CD4-positive, CD25-positive, alpha-beta regulatory T cell (primary cell): ENCODE measurements around the gene IFITM5. TPM values are rescaled to one million over a fixed set of nuclear protein-coding genes. Genes with fewer than 3 reads are reported as not detected.

ENCODE experiments used
- ATAC-seq, 2 donors: fragments of 150-1000 bp; cut with Tn5 transposase; one replicate each; pipeline ENCODE4 v1.10.0; 2021; ENCODE audit warnings: low read depth in 2 of 2, moderate number of reproducible peaks in 2 of 2, moderate library complexity in 1 of 2
- DNase-seq, 3 donors: peaks; one replicate each; pipeline versions ENCODE4 v3.0.0 to v3.0.0-alpha.2; 2012 to 2022; ENCODE audit warnings: mixed read lengths in 1 of 3
- H3K27ac ChIP-seq: one replicate; pipeline ENCODE4 v1.7.0; 2013; ENCODE audit warnings: mild to moderate bottlenecking, low read length; ENCODE audit not compliant: insufficient read depth, poor library complexity, severe bottlenecking
- H3K27me3 ChIP-seq: one replicate; pipeline ENCODE4 v1.7.0; 2013; ENCODE audit warnings: low read length; ENCODE audit not compliant: control insufficient read depth, insufficient read depth
- H3K36me3 ChIP-seq: one replicate; pipeline ENCODE4 v1.7.0; 2013; ENCODE audit warnings: mild to moderate bottlenecking, low read length, moderate library complexity; ENCODE audit not compliant: control insufficient read depth, insufficient read depth
- H3K4me1 ChIP-seq: 2 replicates; pipeline ENCODE4 v1.7.0; 2013; ENCODE audit warnings: mild to moderate bottlenecking, low read length; ENCODE audit not compliant: insufficient read depth, control insufficient read depth, poor library complexity, severe bottlenecking
- H3K4me3 ChIP-seq: one replicate; pipeline ENCODE4 v1.7.0; 2013; ENCODE audit warnings: low read depth, mild to moderate bottlenecking, low read length, moderate library complexity
- H3K9me3 ChIP-seq, 2 experiments: 1 replicate in 1 of 2; 2 replicates in 1 of 2; pipeline ENCODE4 v1.7.0; 2013; ENCODE audit warnings: low read length in 2 of 2, mild to moderate bottlenecking in 1 of 2, moderate library complexity in 1 of 2; ENCODE audit not compliant: control insufficient read depth in 2 of 2
- H3K27ac Mint-ChIP-seq, 3 donors: one replicate each; pipeline ENCODE4 v1.8.0; 2020 to 2022; ENCODE audit warnings: mild to moderate bottlenecking in 3 of 3, mixed read lengths in 3 of 3, moderate library complexity in 2 of 3
- H3K27me3 Mint-ChIP-seq: one replicate; pipeline ENCODE4 v1.8.0; 2022; ENCODE audit warnings: mild to moderate bottlenecking, mixed read lengths
- H3K36me3 Mint-ChIP-seq: one replicate; pipeline ENCODE4 v1.8.0; 2020; ENCODE audit warnings: mixed read lengths
- H3K4me1 Mint-ChIP-seq, 4 donors: one replicate each; pipeline ENCODE4 v1.8.0; 2020 to 2022; ENCODE audit warnings: mixed read lengths in 4 of 4, mild to moderate bottlenecking in 1 of 4
- H3K4me3 Mint-ChIP-seq, 4 donors: one replicate each; pipeline ENCODE4 v1.8.0; 2020 to 2022; ENCODE audit warnings: mild to moderate bottlenecking in 4 of 4, mixed read lengths in 4 of 4, moderate library complexity in 3 of 4
- H3K9me3 Mint-ChIP-seq, 7 donors: one replicate each; pipeline ENCODE4 v1.8.0; 2020 to 2022; ENCODE audit warnings: mixed read lengths in 7 of 7, mild to moderate bottlenecking in 3 of 7, moderate library complexity in 2 of 7
- polyA plus RNA-seq, 4 donors: library from polyadenylated mRNA; unstranded; fragments of 300-500 nt; fragmentation: Illumina TruSeq; gene quantifications; one replicate each; pipeline ENCODE4 v1.2.3, GENCODE V29; 2021
- total RNA-seq: library from RNA; stranded (reverse); gene quantifications from one replicate; pipeline ENCODE4 v1.2.3, GENCODE V29; 2022

The IFITM5 gene
- total and polyA plus RNA-seq, 5 donors from 2014 or later: not detected

DNA sequence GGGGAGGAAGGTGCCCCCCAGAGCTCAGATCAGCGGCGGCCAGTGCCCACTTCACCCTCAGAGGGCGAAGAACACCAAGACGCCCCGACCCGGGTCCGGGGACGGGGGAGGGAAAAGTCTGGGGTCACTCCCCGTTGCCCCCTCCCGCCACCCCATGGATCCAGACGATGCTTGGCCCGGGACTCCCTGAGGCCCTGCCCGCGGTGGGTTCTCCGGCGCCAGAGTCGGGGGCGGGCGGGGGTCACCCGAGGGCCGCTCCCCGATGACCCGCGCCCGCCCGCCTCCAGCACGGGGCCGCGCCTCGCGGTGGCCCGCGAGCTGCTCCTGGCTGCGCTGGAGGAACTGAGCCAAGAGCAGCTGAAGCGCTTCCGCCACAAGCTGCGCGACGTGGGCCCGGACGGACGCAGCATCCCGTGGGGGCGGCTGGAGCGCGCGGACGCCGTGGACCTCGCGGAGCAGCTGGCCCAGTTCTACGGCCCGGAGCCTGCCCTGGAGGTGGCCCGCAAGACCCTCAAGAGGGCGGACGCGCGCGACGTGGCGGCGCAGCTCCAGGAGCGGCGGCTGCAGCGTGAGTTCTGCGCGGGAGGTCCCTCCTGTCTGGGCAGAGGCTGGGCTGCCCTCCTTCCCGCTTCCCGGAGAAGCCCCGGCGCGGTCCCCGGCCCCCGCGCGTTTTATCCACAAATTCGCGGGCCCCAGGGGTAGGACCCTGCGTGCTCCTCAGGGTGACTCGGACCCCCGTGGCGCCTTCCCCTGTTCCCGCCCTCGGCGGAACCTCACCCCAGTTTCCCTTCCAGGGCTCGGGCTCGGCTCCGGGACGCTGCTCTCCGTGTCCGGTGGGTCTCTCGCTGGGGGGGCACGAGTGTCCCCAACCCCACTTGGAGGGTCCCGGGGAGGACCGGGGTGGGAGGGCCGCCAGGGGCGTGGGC, 20.0 kb downstream of the IFITM5 start:
- Histone ChIP-seq H3K27me3 (peaks cover 16% of the 10 kb centered on the region), H3K4me1 (peaks cover 48% of the 10 kb centered on the region), H3K27ac (no peak overlapping the region), H3K4me3 (no peak overlapping the region), H3K36me3 (no peaks in the 10 kb centered on the region), H3K9me3 (no peaks in the 10 kb centered on the region)
- DNase-seq (no peak), ATAC-seq (peak in 1 of 2 donors; percentile 29)
- Mint-ChIP-seq H3K36me3 (peaks cover 14% of the 10 kb centered on the region), H3K4me1 (peaks cover 5 to 53% (median 15%) of the 10 kb centered on the region in 4 donors), H3K27me3 (peaks cover 63% of the 10 kb centered on the region), H3K27ac (no peak overlapping the region), H3K9me3 (peaks cover 0 to 1% (median 0%) of the 10 kb centered on the region in 7 donors), H3K4me3 (peak overlapping the region in 3 of 4 donors; percentile 59 to 73 (median 71))

DNA sequence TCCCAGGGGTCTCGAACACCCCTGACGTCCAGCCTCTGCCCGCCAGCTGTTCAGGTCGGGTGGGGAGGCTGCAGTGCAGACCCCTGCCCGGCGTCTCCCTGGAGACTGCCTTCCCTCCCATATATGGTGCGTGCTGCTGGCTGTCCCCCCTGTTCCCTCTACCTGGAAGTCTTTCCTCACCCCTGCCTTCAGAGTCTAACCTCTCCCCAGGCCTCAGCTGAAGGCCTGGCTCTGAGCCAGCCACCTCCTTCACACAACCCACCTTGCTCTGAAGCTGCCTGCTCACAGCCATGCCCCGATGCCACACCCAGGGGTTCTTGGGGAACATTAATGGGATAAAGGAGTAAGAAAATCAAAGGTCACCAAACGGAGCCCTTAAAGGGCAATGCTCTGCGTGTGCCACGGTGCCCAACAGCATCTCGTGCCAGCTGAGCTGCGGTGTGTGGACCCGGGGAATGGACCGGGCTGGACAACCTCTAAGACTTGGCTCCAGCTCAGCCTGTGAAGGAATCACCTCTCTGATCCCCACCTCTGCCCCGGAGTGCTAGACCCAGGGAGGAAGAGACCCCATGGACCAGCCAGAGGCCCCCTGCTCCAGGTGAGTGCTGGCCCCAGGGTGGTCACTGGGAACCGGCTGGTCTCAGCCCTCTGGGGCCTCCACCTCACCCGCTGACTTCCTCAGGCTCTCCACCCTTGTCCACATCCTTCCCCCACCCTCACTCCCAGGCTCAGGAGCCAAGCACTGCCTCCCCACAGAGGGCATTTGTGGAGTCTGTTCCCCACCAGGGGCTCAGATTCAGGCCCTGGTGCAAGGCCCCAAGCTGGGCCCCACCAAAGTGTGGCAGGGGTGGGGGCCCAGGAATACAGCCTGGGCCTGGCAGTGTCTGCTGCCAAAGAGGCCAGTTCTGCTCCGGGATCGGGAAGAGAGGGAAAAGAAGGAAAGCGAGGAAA, 21.1 kb downstream of the IFITM5 start, which contains the start of gene NLRP6:
Gene NLRP6, plus strand, starts transcription at position 407 of the 951 bp plus-strand sequence. Its CDS starts 163 bp downstream, at position 570.
- H3K27ac ChIP-seq: no peak within 1 kb of the TSS
- ATAC-seq (no peak), DNase-seq (no peak)
- H3K27ac Mint-ChIP-seq: peak within 1 kb of the TSS in 1 of 3 donors; percentile 23
- H3K36me3 ChIP-seq: no peaks in the 10 kb centered on the region
- peaks cover 5 to 47% (median 14%) of the 10 kb centered on the region in 4 donors for H3K4me1 Mint-ChIP-seq
- H3K4me3 ChIP-seq: no peak within 1 kb of the TSS
- H3K36me3 Mint-ChIP-seq: peaks cover 14% of the 10 kb centered on the region
- H3K9me3 ChIP-seq: no peaks in the 10 kb centered on the region
- peaks cover 60% of the 10 kb centered on the region for H3K27me3 Mint-ChIP-seq
- peak within 1 kb of the TSS; percentile 39 to 71 (median 62) for H3K4me3 Mint-ChIP-seq
- H3K27me3 ChIP-seq: peaks cover 16% of the 10 kb centered on the region
- peaks cover 48% of the 10 kb centered on the region for H3K4me1 ChIP-seq
- H3K9me3 Mint-ChIP-seq: peaks cover 0 to 1% (median 0%) of the 10 kb centered on the region in 7 donors

DNA sequence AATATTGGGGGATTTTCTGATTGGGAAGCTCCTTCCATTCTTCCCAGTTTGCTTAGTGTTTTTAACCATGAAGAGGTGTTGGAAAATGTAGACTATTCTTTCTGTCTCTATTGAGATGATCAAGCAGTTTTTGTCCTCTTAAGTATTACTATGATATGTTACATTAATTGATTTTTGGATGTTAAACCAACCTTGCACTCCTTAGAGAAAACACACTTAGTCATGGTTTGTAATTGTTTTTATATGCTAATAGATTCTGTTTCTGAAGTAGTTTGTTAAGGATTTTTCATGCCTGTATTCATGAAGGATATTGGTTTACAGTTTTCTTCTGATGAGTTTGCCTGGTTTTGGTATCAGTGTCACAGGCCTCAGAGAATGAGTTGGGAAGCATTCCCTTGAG, 23.1 kb downstream of the IFITM5 start:
- Mint-ChIP-seq H3K9me3 (peaks cover 0 to 1% (median 0%) of the 10 kb centered on the region in 7 donors), H3K27ac (no peak overlapping the region), H3K4me1 (peaks cover 5 to 33% (median 12%) of the 10 kb centered on the region in 4 donors), H3K36me3 (peaks cover 10% of the 10 kb centered on the region), H3K27me3 (peaks cover 40% of the 10 kb centered on the region), H3K4me3 (peak overlapping the region in 2 of 4 donors; percentile 71 to 72)
- peaks cover 33% of the 10 kb centered on the region for H3K4me1 ChIP-seq
- ATAC-seq (no peak), DNase-seq (no peak)
- H3K9me3 ChIP-seq: no peaks in the 10 kb centered on the region
- H3K27ac ChIP-seq: no peak overlapping the region
- H3K27me3 ChIP-seq: peaks cover 10% of the 10 kb centered on the region
- H3K36me3 ChIP-seq: no peaks in the 10 kb centered on the region
- no peak overlapping the region for H3K4me3 ChIP-seq

DNA sequence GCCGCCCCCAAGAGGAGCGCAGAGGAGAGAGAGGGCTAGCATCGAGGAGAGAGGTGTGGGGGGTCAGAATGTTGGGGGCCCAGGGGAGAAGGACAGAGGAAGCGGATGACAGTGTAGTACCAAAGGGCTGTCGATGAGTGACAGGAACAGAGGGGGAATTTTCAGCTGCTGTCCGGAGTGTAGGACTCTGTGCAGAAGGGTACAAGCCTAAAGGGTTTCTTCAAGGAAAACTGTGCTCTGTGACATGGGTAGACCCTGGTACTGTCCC, 26.5 kb downstream of the IFITM5 start:
- H3K4me3 Mint-ChIP-seq: no peak overlapping the region
- Histone ChIP-seq H3K27me3 (peaks cover 5% of the 10 kb centered on the region), H3K36me3 (no peaks in the 10 kb centered on the region), H3K4me1 (peaks cover 26% of the 10 kb centered on the region), H3K4me3 (no peak overlapping the region), H3K9me3 (no peaks in the 10 kb centered on the region), H3K27ac (no peak overlapping the region)
- H3K36me3 Mint-ChIP-seq: peaks cover 10% of the 10 kb centered on the region
- H3K27me3 Mint-ChIP-seq: peaks cover 24% of the 10 kb centered on the region
- H3K9me3 Mint-ChIP-seq: peaks cover 0 to 1% (median 0%) of the 10 kb centered on the region in 7 donors
- ATAC-seq (no peak), DNase-seq (no peak)
- peak overlapping the region in 2 of 3 donors; percentile 6 to 74 for H3K27ac Mint-ChIP-seq
- peaks cover 13 to 43% (median 25%) of the 10 kb centered on the region in 4 donors for H3K4me1 Mint-ChIP-seq

DNA sequence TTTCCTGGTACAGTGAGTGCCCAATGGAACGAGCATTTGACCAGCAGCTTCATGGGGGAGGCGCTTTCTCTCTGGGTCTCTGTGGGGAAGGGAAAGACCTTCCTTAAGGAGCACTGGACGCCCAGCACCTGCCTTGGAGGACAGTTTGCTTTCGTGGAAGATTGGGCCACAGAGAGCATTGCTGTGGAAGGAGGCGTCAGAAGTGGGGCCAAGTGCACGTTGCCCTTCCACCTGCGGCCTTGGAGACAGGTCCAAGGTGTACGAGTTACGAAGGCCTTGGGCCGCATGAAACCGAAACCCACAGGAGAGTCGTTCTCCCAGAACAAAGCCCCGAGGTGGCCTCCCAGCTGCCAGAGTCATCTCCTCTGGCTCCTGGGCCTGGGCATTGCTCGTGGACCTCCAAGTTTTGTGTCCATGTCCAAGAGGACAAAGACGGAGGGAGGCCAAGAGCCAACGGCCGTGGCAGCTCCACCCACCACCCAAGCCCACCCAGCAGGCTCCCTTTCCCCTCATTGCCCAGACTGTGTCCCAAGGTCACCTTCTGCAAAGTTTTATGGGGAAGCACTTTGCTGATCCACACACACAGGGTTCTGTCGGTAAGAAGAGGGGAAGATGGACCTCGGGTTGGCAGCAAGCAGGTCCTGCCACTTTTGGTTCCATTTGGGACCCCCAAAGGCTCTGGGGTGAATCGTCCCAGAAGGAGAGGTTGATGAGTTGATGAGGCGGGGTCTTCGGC, 27.0 kb downstream of the IFITM5 start:
- no peak for ATAC-seq
- H3K4me1 ChIP-seq: peaks cover 31% of the 10 kb centered on the region
- H3K27ac Mint-ChIP-seq: peak overlapping the region in 2 of 3 donors; percentile 6 to 90
- DNase-seq: no peak
- H3K9me3 ChIP-seq: no peaks in the 10 kb centered on the region
- H3K27ac ChIP-seq: no peak overlapping the region
- peaks cover 0 to 1% (median 0%) of the 10 kb centered on the region in 7 donors for H3K9me3 Mint-ChIP-seq
- H3K27me3 ChIP-seq: peaks cover under 1% of the 10 kb centered on the region
- no peak overlapping the region for H3K4me3 ChIP-seq
- peaks cover 19% of the 10 kb centered on the region for H3K27me3 Mint-ChIP-seq
- peaks cover 13 to 42% (median 21%) of the 10 kb centered on the region in 4 donors for H3K4me1 Mint-ChIP-seq
- peaks cover 10% of the 10 kb centered on the region for H3K36me3 Mint-ChIP-seq
- no peaks in the 10 kb centered on the region for H3K36me3 ChIP-seq
- H3K4me3 Mint-ChIP-seq: peak overlapping the region in 1 of 4 donors; percentile 20

DNA sequence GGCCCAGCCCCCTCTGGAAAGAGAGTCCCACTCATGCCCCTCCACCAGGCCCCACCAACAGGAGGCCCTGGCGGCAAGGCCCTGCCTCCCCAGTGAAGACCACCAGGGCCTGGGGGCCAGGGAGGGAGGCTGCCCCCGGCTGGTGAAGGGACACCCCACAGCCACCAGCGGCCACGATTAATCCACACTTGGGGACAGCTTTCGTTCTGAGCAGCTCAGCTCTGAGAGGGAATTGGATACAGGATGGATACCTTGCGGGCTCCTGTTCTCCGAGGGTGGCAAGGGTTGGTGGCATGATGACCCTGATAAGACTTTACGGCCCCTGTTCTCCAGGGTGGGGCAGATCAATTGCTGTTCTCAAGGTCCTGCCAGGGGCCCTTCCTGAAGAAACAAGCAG, 28.0 kb downstream of the IFITM5 start:
- Mint-ChIP-seq H3K4me1 (peaks cover 8 to 41% (median 23%) of the 10 kb centered on the region in 4 donors), H3K27me3 (peaks cover 14% of the 10 kb centered on the region), H3K36me3 (peaks cover 5% of the 10 kb centered on the region), H3K27ac (no peak overlapping the region), H3K9me3 (no peaks in the 10 kb centered on the region), H3K4me3 (no peak overlapping the region)
- Histone ChIP-seq H3K36me3 (no peaks in the 10 kb centered on the region), H3K4me1 (peaks cover 34% of the 10 kb centered on the region), H3K4me3 (no peak overlapping the region), H3K27me3 (no peaks in the 10 kb centered on the region), H3K9me3 (no peaks in the 10 kb centered on the region), H3K27ac (no peak overlapping the region)
- ATAC-seq (no peak), DNase-seq (no peak)
